ENCODE measurements around the gene MRPS30. TPM values are rescaled to one million over a fixed set of nuclear protein-coding genes. Genes with fewer than 3 reads are reported as not detected.
A peak's percentile ranks its signal among the peaks of the same experiment; 100 is the strongest.
"Not testable (repeated sequence)": the region's sequence is repeated elsewhere in the genome, so short reads cannot be mapped to it uniquely, and the experiment has no call there.

MRPS30 gene
- 71.9 TPM for total RNA-seq
- long read RNA-seq, transcript MRPS30-202 (5 exons, 1,678 nt): major isoform, 23 of 26 reads
- long read RNA-seq, partial matches to known transcripts: 1 of 26 reads
- long read RNA-seq, other reads (novel, unspliced or antisense): 2 of 26 reads

DNA sequence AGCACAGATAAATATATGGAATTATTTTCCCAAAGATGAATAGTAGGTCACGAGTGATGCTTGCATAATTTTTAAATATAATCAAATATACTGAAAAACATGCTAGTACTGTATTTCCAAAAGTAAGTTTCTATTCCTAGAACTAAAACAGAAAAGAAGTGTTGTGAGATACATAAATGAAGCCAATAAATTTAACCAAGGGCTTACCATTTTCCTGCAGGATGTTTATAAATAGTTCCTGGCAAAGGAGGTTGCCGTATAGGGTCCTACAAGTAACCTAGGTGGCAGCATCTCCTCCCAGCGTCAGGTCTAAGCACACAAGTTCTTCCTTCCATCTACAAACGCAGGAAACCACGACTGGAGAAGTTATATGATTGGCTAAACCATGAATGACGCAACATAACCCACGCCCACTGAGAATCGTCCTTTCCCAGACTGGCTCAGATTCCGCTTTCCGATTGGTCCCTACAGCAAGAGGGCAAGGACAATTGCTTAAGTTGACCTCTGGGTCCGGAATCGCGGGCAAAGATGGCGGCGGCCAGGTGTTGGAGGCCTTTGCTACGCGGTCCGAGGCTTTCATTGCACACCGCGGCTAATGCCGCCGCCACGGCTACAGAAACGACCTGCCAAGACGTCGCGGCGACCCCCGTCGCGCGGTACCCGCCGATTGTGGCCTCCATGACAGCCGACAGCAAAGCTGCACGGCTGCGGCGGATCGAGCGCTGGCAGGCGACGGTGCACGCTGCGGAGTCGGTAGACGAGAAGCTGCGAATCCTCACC lies at the start of gene MRPS30:
Gene MRPS30, plus strand, starts transcription at position 513 of the 780 bp plus-strand sequence. Its CDS starts 16 bp downstream, at position 529.
- ATAC-seq (peak; percentile 100), DNase-seq (ENCODE audit: missing footprints) (peak; percentile 89)
- intact Hi-C loops (cut with DNase I): no loop called here

DNA sequence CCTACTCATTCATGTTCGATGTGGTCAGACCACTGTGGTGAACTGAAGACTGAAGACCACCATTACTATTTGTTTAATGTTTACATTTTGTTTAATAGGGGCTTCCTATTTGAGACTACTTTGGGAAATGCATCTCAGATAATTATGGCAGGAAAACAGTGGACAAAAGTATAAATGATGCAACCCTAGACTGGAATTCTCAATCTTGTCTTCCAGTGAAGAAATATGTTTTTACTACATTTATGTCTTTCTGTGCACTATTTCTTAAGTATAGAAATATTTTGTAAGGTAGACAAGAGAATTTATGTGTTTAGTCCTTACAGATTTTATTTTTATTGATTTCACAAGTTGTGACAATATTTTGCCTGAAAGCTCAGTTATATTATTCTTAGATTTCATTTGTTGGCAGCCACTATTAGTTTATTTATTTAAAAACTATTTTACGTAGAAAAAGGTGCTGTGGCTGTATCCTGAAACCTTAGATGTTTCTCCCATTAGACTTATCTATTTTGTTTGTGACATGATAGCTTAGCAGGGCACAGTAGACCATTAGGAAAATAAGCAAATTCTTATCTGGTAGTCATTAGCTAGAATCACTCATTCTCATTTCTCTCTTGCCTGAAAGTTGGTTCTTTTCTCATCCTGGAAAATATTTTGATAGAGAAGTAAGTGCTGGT lies 39.4 kb upstream of the MRPS30 start:
- no peak for DNase-seq (ENCODE audit: missing footprints)
- intact Hi-C loops (cut with DNase I): no loop called here
- ATAC-seq: no peak

DNA sequence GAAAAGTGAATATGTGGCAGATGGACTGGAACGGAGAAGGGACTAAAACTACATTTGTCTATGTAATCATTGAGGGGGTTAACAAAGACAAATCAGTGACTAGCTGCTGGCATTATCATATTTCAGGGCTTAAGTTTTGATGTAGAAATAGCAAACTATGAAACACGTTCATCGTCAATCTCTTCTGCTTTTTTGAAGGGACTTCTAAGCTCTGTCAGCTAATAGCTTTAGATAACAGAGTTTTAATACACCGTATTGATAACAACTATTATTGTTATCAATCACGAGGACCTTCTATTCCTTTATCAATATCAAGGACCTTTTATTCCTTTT lies 38.9 kb upstream of the MRPS30 start:
- intact Hi-C loops (cut with DNase I): loop anchor here (5.0 kb wide), 1 partner anchor 1043 kb away; no protein-coding TSS in a partner anchor
- DNase-seq (ENCODE audit: missing footprints) (no peak), ATAC-seq (no peak)

DNA sequence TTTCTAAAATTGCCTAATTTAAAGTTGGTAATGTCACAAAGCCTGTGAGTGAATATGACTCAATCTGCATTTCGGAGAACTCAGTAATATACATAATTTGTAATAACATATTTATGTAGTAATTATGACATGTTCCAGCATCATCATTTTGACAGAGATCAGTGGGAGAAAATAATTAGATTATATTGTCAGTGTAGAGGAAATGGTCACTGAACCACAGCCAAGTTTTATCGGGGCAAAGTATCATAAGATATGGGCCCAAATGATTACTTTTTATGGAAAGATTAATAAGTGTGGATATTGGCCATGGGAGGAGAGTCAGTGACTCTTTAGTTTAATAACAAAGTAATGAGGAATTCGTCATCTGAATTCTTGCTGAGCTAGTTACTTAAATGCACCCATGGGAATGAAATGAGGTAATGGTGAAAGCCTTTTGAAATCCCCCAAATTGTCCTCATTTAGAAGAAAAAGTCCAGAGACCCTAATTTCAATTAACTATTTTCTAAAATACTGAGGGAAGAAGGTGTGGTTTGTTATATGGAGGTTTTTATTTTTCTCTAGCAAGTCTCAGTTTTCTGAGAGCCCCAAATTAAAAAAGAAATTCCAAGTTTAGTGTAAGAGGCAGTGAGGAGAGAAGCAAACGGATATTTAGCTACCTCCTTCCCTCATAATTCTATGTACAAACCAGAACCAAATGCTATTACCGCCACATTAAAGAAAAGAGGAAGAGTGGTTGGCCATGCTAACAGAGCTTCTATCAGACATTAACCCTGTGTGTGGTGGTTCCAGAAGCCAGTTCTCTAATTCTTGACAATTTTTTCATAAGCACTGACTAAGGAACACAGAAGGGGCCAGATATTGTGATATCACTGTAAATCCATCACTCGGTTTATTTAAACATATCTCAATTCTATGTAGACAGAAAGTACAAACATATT lies 37.7 kb upstream of the MRPS30 start:
- intact Hi-C loops (cut with DNase I): loop anchor here (5.0 kb wide), 1 partner anchor 1044 kb away; no protein-coding TSS in a partner anchor
- ATAC-seq (no peak), DNase-seq (ENCODE audit: missing footprints) (no peak)

DNA sequence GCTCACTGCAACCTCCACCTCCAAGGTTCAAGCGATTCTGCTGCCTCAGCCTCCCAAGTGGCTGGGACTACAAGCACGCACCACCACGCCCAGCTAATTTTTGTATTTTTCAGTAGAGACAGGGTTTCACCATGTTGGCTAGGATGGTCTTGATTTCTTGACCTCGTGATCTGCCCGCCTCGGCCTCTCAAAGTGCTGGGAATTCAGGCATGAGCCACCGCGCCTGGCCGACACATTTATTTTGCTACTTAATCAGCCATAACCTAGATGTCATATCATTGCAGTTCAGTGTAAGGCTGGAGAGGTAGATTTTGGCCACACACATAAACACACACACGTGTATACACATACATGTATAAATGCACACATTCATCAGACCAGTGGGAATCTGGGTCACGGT lies 36.4 kb upstream of the MRPS30 start:
- ATAC-seq; DNase-seq (ENCODE audit: missing footprints): not testable (repeated sequence)
- intact Hi-C loops (cut with DNase I): loop anchor here (5.0 kb wide), 1 partner anchor 1045 kb away; no protein-coding TSS in a partner anchor

DNA sequence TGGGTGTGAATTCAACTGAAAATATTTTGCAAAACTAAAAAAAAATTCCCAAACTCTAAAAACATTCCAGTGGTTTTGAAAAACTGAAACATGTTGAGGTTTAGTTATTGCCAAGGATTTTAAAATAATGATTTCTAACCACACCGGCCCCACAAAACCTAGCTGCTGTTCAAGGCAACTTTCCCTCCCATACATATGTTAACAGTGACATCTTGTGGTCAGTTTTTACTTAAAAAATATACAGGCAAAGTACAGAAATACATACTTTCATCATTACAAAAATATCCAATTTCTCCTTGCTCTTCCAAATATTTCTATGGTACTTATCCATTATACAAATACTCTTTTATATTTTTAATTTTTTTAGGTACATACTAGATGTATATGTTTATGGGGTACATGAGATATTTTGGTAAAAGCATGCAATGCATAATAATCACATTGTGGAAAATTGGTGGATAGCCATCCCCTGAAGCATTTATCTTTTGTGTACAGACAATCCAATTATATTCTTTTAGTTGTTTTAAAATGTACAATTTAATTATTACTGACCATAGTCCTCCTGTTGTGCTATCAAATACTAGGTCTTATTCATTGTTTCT lies 34.4 kb upstream of the MRPS30 start:
- DNase-seq (ENCODE audit: missing footprints): no peak
- ATAC-seq: no peak
- intact Hi-C loops (cut with DNase I): loop anchor here (2.0 to 5.0 kb wide), 2 partner anchors 238 to 1047 kb away; no protein-coding TSS in a partner anchor

DNA sequence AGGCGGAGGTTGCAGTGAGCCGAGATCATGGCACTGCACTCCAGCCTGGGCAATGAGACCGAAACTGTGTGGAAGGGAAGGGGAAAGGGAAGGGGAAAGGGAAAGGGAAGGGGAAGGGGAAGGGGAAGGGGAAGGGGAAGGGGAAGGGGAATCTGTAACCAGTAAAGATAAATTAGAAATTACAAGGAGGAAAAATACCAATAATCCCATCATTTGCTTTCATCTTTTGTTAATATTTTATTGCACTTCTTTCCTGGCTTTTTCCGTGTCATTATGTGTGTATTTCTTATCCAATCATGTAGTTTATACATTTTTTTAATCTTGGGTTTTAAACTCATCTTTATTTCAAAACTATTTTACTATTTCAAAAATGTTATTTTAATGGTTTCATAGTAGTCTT lies 29.6 kb upstream of the MRPS30 start:
- DNase-seq (ENCODE audit: missing footprints): no peak
- intact Hi-C loops (cut with DNase I): no loop called here
- ATAC-seq: no peak

DNA sequence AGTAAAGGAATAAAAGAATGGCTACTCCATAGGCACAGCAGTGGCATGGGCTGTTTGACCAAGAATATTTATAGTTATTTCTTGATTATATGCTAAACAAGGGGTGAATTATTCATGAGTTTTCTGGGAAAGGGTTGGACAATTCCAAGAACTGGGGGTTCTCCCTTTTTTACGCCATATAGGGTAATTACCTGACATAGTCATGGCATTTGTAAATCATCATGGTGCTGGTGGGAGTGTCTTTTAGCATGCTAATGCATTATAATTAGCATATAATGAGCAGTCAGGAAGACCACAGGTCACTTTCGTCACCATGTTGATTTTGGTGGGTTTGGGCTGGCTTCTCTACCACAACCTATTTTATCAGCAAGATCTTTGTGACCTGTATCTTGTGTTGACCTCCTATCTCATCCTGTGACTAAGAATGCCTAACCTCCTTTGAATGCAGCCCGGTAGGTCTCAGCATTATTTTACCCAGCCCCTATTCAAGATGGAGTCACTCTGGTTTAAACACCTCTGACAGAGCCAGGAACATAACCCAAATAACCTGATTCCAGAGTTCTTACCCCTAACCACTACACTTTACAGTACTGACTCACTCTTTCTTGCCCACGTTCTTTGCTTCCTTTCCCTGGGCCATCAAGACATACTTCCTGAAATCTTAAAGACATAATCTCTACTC lies 25.0 kb upstream of the MRPS30 start:
- ATAC-seq: no peak
- intact Hi-C loops (cut with DNase I): no loop called here
- no peak for DNase-seq (ENCODE audit: missing footprints)

DNA sequence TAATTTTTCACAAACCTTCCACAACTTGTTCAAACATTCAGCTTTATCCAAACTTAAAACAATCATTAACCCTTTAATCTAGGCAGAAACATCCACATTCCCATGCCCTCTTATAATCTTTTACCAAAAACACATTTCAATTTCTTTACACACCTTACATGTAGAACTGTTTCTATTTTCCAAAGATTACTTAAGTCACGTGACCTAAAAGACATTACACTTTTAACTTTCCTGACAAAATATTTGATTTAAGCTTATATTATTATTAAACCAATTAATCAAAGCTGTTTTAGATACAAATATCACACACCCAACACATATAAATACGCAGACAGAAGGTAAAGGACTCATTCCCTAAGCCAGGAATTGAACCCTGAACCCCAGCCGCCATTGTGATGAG lies 21.0 kb upstream of the MRPS30 start:
- ATAC-seq: no peak
- intact Hi-C loops (cut with DNase I): no loop called here
- no peak for DNase-seq (ENCODE audit: missing footprints)

DNA sequence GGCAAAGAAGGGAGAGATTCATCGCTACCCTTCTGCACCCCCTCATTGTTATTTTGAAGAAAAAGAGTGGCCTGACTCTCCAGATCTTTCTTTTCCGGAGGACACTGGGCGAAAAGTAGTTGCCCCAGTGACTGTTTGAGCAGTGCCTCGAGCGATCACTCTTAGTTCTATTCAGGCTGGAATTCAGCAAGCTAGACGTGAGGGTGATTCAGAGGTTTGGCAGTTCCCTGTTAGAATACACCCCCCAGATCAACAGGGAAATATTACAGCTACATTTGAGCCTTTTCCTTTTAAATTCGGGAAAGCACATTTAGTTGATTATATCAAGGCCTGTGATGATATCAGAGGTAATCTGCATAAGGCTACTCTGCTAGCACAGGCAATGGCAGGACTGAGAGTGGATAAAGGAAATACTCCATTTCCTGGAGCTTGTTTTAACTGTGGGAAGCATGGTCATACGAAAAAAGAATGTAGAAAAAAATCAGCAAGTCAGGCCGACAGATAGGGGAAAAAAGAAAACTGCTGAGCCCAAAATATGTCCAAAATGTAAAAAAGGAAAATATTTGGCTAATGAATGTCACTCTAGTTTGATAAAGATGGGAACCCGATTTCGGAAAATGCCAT lies 19.3 kb upstream of the MRPS30 start:
- ATAC-seq: not testable (repeated sequence)

DNA sequence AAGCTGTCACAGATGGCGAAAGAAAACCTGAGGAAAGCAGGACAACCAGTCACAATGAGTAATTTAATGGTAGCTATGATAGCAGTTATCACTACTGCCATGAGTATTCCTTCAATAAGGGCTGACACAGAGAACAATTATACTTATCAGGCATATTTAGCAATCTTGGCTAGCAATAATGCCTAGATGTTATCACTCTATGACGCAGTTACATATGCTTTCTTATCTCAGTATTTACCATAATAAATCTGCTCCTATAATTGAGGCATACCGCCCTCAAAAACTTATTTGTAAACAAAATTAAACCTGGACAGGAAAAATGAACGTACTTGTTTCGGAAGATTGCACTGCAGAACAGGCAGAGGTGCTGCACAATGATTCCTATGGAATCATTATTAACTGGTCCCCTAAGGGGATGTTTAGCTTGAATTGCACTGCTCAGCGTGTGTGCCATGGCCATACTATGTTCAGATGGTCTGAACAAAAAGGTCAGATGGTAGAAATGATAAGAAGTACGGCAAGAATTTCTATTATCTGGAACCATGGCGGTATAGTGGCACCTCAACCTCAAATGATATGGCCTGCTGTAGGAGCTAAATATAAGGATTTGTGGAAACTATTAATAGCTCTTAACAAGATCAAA lies 16.6 kb upstream of the MRPS30 start:
- DNase-seq (ENCODE audit: missing footprints); ATAC-seq; intact Hi-C loops (cut with DNase I): not testable (repeated sequence)

More for the DNA sequence above, 19.3 kb upstream of the MRPS30 start:
- intact Hi-C loops (cut with DNase I); DNase-seq (ENCODE audit: missing footprints): not testable (repeated sequence)

DNA sequence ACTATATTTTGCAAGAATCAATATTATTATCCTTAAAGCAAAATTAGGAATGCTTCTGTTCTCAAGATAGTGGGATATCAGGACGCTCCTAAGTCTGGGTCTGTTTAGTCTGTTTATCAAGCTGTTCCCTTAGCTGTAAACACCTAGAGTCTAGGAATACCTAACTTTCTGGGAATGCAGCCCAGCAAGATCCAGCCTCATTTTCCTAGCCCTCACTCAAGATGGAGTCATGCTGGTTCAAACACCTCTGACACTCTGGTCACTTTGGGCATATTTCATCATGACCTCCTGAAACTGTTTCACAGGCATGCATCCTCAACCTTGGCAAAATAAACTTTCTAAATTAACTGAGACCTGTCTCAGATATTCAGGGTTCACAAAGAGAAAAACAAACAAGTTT lies 14.4 kb upstream of the MRPS30 start:
- intact Hi-C loops (cut with DNase I): no loop called here
- ATAC-seq (no peak), DNase-seq (ENCODE audit: missing footprints) (no peak)

DNA sequence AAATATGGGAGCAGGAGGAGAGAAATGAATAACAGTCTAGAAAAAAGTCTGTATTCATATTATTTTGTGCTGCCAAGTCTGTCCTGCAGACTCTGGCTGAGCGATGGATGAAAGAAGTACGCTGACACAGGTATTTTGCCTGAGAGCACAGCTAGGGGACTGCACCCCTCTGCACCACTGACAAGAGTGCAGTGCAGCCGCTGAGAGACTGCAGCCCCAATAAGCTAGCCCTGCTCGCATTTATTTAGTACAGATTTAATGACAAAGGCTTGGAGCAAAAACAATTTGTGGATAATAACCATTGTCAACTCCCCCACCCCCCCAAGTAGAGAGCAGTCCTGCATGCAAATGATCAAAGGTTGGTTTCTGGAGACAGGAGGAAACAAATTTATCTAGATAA lies 13.3 kb upstream of the MRPS30 start:
- intact Hi-C loops (cut with DNase I): no loop called here
- no peak for ATAC-seq

DNA sequence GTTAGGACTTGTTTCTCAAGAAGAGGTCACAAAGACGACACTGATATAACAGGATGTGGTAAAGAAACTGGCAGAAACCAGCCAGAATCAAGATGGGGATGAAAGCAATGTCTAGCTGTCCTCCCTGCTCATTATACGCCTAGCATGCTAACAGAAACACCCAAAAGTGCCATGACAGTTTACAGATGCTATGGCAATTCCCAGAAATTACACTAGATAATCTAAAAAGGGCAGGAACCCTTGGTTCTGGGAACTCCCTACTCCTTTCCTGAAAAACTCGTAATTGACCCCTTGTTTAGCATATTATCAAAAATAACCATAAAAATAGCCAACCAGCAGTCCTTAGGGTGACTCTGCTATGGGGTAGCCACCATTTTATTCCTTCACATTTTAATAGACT lies 10.9 kb upstream of the MRPS30 start:
- ATAC-seq (no peak), DNase-seq (ENCODE audit: missing footprints) (no peak)
- intact Hi-C loops (cut with DNase I): no loop called here

More for the DNA sequence above, 13.3 kb upstream of the MRPS30 start:
- DNase-seq (ENCODE audit: missing footprints): no peak

DNA sequence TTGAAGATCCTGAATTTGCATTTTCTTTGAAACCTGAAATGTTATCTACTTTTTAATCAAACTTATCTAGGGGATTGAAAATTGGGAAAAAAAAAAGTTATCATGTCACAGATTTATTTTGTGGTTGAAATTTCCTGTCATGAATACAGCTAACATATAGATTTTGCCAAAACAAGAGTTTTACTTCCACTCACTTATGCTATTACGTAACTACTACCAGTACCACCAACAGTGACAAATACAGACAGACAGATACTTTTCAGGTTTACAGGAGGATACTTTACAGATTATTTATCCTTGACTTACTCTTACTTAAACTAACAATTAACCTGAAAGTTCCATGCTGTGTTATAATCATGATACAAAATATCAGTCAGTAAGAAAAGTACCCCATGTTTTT lies 6.8 kb upstream of the MRPS30 start:
- ATAC-seq: no peak
- intact Hi-C loops (cut with DNase I): no loop called here
- no peak for DNase-seq (ENCODE audit: missing footprints)

DNA sequence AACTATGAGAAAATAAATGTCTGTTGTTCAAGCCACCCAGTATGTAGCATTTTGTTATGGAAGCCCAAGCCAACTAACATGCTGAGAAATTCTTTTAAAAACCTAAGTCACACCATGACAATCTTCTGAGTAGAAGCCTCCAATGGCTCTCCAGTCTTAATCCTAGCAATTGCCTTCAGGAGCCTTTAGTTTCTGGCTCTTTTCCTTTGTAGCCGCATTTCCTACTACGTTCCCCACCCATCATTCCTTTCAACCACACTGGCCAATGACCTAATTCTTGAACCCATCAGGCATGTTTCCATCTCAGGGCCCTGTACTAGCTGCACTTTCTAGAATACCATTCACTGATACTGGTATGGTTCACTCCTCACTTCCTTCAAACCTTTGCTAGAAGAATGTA lies 2.1 kb upstream of the MRPS30 start:
- ATAC-seq: no peak
- intact Hi-C loops (cut with DNase I): no loop called here
- DNase-seq (ENCODE audit: missing footprints): no peak

DNA sequence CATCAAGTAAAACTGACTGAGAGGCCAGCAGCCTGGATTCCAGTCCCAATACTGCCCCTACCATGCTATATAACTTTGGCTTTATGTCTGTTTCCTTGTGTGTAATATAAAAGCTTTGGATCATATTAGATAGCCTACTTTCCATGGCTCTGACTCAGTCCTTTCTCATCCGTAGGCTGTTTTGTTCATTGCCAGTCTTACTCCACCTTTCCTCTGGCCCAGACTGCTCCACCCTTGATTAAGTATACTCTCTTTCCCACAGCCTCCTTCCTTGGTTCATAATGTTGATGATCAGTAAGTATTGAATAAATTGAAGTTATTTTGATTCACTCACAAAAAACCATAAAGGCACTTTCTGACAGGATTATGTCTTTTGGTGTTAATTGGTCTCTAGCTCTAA lies 1.5 kb upstream of the MRPS30 start:
- intact Hi-C loops (cut with DNase I): no loop called here
- ATAC-seq (no peak), DNase-seq (ENCODE audit: missing footprints) (no peak)
